Karpas-422 (cell line): ENCODE data around the gene BCL2. TPM values are rescaled to one million over a fixed set of nuclear protein-coding genes. Genes with fewer than 3 reads are reported as not detected.

ENCODE experiments used
- DNase-seq: peaks from one replicate; pipeline ENCODE4 v3.0.0-alpha.2; 2015
- H2AFZ ChIP-seq: fragments of 200-600 bp; sonication (generic); 2 replicates; pipeline ENCODE4 v1.6.1; 2014; ENCODE audit warnings: antibody characterized with exemption, low read length, mixed read lengths
- H3K27ac ChIP-seq: fragments of 200-600 bp; sonication (generic); 2 replicates; pipeline ENCODE4 v1.5.1; 2014; ENCODE audit warnings: mild to moderate bottlenecking, low read length, moderate library complexity
- H3K27me3 ChIP-seq: fragments of 200-600 bp; sonication (generic); 2 replicates; pipeline ENCODE4 v1.6.1; 2014; ENCODE audit warnings: low read length, mixed read lengths
- H3K36me3 ChIP-seq: fragments of 200-600 bp; sonication (generic); 2 replicates; pipeline ENCODE4 v1.6.1; 2014; ENCODE audit warnings: low read length, mixed read lengths; ENCODE audit not compliant: insufficient read depth
- H3K4me1 ChIP-seq: fragments of 200-600 bp; sonication (generic); 2 replicates; pipeline ENCODE4 v1.6.1; 2014; ENCODE audit warnings: mild to moderate bottlenecking, low read length, mixed read lengths
- H3K4me2 ChIP-seq: fragments of 200-600 bp; sonication (generic); 2 replicates; pipeline ENCODE4 v1.6.1; 2014; ENCODE audit warnings: low read length, low read depth, mild to moderate bottlenecking; ENCODE audit not compliant: poor library complexity, severe bottlenecking
- H3K4me3 ChIP-seq: fragments of 200-600 bp; sonication (generic); 2 replicates; pipeline ENCODE4 v1.5.1; 2014; ENCODE audit warnings: mild to moderate bottlenecking, antibody characterized with exemption, low read length, mixed read lengths
- H3K79me2 ChIP-seq: fragments of 200-600 bp; sonication (generic); 2 replicates; pipeline ENCODE4 v1.6.1; 2014; ENCODE audit warnings: mild to moderate bottlenecking, low read length, mixed read lengths
- H3K9ac ChIP-seq: fragments of 200-600 bp; sonication (generic); 2 replicates; pipeline ENCODE4 v1.6.0; 2014; ENCODE audit warnings: low read length
- H3K9me2 ChIP-seq: fragments of 200-600 bp; sonication (generic), shearing (Covaris generic); replicated peaks from 2 replicates; pipeline ENCODE4 v1.6.0; 2014; ENCODE audit warnings: mild to moderate bottlenecking, low read length, moderate library complexity; ENCODE audit not compliant: insufficient read depth
- H3K9me3 ChIP-seq: fragments of 300-700, 200-600 bp; sonication (generic); 2 replicates; pipeline ENCODE4 v1.6.1; 2014; ENCODE audit warnings: low read length, mixed read lengths
- H4K20me1 ChIP-seq: fragments of 200-600 bp; sonication (generic); 2 replicates; pipeline ENCODE4 v1.6.1; 2014; ENCODE audit warnings: mild to moderate bottlenecking, antibody characterized with exemption, low read length, low read depth; ENCODE audit not compliant: insufficient read depth
- total RNA-seq: library from RNA; depleted of rRNA; stranded (reverse); fragments of >200 nt; shearing (Covaris generic); gene quantifications from 2 replicates; pipeline ENCODE4 v1.2.3, GENCODE V29; 2014; ENCODE audit warnings: low replicate concordance

Gene BCL2
- total RNA-seq, 1 experiment from 2014 or later, result 271 TPM

- H3K4me2 ChIP-seq, result no peak overlapping the region
- no peaks in the 10 kb centered on the region for H3K9me2 ChIP-seq
- H3K79me2 ChIP-seq, result peaks cover 93% of the 10 kb centered on the region
- H3K27ac ChIP-seq, result no peak overlapping the region
- no peaks in the 10 kb centered on the region for H3K9me3 ChIP-seq
- H3K36me3 ChIP-seq, result peaks cover 26% of the 10 kb centered on the region; the same call in 1 of the 2 replicates
- H2AFZ ChIP-seq, result no peak overlapping the region
- H3K9ac ChIP-seq, result no peak overlapping the region
- H4K20me1 ChIP-seq, result no peaks in the 10 kb centered on the region; the same call in 1 of the 2 replicates
- H3K4me3 ChIP-seq, result no peak overlapping the region
- no peaks in the 10 kb centered on the region for H3K4me1 ChIP-seq
- H3K27me3 ChIP-seq, result no peaks in the 10 kb centered on the region
- DNase-seq, result no peak
These were observed 66.6 kb downstream of the BCL2 start for GRCh38 chr18:63253014-63253413.

- Histone ChIP-seq H3K4me1 (no peaks in the 10 kb centered on the region), H3K36me3 (peaks cover 5% of the 10 kb centered on the region; the same call in 1 of the 2 replicates), H2AFZ (no peak overlapping the region), H3K9me2 (no peaks in the 10 kb centered on the region), H4K20me1 (no peaks in the 10 kb centered on the region), H3K27me3 (no peaks in the 10 kb centered on the region), H3K79me2 (peaks cover 91% of the 10 kb centered on the region), H3K9ac (no peak overlapping the region), H3K27ac (no peak overlapping the region), H3K4me2 (no peak overlapping the region), H3K4me3 (no peak overlapping the region), H3K9me3 (no peaks in the 10 kb centered on the region)
- no peak for DNase-seq
These were observed 69.8 kb downstream of the BCL2 start for GRCh38 chr18:63249771-63250170.

DNA sequence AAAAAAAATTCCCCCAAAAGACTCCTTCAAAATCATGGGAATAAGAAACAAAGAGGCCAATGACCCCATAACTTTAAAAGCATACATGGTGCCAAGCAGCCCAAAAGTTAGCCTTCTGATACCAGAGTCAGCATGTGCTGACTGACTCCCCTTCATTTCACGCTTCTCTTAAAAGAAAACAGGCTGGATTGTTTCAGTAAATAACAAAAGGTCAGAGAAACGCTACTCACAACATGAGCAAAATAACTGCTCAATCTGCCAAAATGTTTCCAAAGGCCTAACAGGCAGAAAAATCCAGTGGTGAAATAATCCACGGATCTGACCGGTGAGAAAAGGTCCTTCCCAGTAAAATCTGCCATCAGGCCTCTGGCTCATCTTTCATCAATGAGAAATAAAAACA lies 71.6 kb downstream of the BCL2 start:
- H3K4me2 ChIP-seq, result no peak overlapping the region
- peaks cover 4% of the 10 kb centered on the region; the same call in 1 of the 2 replicates for H3K36me3 ChIP-seq
- no peak overlapping the region for H2AFZ ChIP-seq
- H3K27me3 ChIP-seq, result no peaks in the 10 kb centered on the region
- no peaks in the 10 kb centered on the region for H3K9me2 ChIP-seq
- no peaks in the 10 kb centered on the region for H4K20me1 ChIP-seq
- DNase-seq, result no peak
- H3K4me1 ChIP-seq, result no peaks in the 10 kb centered on the region
- peaks cover 88% of the 10 kb centered on the region for H3K79me2 ChIP-seq
- no peak overlapping the region for H3K9ac ChIP-seq
- H3K9me3 ChIP-seq, result no peaks in the 10 kb centered on the region
- H3K4me3 ChIP-seq, result no peak overlapping the region
- H3K27ac ChIP-seq, result no peak overlapping the region

GRCh38 chr18:63247506-63247905 lies 72.1 kb downstream of the BCL2 start:
- no peak overlapping the region for H3K9ac ChIP-seq
- peaks cover 4% of the 10 kb centered on the region; the same call in 1 of the 2 replicates for H3K36me3 ChIP-seq
- H3K79me2 ChIP-seq, result peaks cover 88% of the 10 kb centered on the region
- H2AFZ ChIP-seq, result no peak overlapping the region
- H3K4me1 ChIP-seq, result no peaks in the 10 kb centered on the region
- H4K20me1 ChIP-seq, result no peaks in the 10 kb centered on the region
- no peaks in the 10 kb centered on the region for H3K9me2 ChIP-seq
- DNase-seq, result no peak
- H3K27me3 ChIP-seq, result no peaks in the 10 kb centered on the region
- H3K4me2 ChIP-seq, result no peak overlapping the region
- no peaks in the 10 kb centered on the region for H3K9me3 ChIP-seq
- no peak overlapping the region for H3K4me3 ChIP-seq
- H3K27ac ChIP-seq, result no peak overlapping the region

DNA sequence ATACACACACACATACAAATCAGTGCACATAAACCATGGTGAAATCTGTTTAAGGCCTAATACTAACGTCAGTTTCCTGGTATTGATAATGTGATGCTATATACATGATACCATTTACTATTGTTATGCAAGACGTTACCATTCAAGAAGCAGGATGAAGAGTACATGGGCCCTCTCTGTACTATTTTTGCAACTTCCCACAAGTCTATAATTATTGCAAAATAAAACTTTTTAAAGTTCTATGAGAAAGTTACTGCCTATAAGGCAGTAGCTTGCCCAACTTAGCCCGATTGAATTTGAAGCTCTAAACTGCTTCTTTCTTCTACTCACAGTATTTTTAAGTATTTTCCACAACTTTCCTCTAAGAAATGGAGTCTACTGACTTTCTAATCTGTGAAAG lies 74.0 kb downstream of the BCL2 start:
- Histone ChIP-seq H3K27me3 (no peaks in the 10 kb centered on the region), H3K9ac (no peak overlapping the region), H3K36me3 (peaks cover 20% of the 10 kb centered on the region), H3K9me2 (no peaks in the 10 kb centered on the region), H3K79me2 (peaks cover 92% of the 10 kb centered on the region), H3K4me3 (no peak overlapping the region), H3K27ac (no peak overlapping the region), H4K20me1 (no peaks in the 10 kb centered on the region), H3K4me2 (no peak overlapping the region), H2AFZ (no peak overlapping the region), H3K9me3 (no peaks in the 10 kb centered on the region), H3K4me1 (no peaks in the 10 kb centered on the region)
- DNase-seq, result no peak

DNA sequence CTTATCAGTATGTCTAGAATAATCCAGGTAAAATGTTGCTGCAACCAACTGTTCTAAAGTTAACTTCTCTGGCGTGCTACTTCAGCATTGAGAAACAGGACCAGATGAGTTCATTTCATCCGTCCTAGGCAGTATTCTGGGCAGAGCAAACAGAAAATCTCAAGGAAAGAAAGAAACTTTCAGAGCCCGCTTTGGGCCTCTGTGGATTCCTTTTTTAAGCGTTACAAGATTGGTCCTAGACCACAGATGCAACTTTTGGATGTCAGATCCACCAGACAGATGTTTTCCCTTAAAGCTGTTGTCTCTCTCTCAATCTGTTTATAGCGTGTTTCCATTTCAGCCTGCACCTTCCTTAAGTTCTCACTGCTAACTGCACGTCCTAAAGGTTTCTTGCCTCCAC lies 75.0 kb downstream of the BCL2 start:
- Histone ChIP-seq H3K9me2 (no peaks in the 10 kb centered on the region), H4K20me1 (no peaks in the 10 kb centered on the region), H3K4me1 (no peaks in the 10 kb centered on the region), H3K27ac (no peak overlapping the region), H2AFZ (no peak overlapping the region), H3K9me3 (no peaks in the 10 kb centered on the region), H3K36me3 (peaks cover 27% of the 10 kb centered on the region), H3K27me3 (no peaks in the 10 kb centered on the region), H3K9ac (no peak overlapping the region), H3K4me3 (no peak overlapping the region), H3K4me2 (no peak overlapping the region), H3K79me2 (peaks cover 92% of the 10 kb centered on the region)
- no peak for DNase-seq

DNA sequence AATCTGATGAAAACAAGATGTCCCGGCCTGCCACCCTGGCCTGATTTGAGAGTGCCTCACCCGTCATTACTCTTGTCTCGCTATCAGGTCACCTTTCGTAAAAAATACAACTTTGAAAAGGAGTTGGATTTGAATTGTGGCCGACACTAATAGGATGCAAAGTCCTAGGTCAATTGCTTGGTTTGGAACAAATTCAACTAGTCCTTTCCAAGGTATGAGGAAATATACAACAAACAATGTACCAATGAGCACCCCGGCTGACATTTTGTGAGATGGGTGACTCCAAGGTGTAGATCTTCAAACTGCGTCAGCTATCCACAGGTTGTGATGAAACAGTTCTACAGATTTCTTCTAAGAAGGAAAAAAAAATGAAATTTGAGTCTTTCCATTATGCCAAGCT lies 77.8 kb downstream of the BCL2 start:
- Histone ChIP-seq H3K4me3 (no peak overlapping the region), H3K9ac (no peak overlapping the region), H2AFZ (no peak overlapping the region), H3K27me3 (no peaks in the 10 kb centered on the region), H3K27ac (no peak overlapping the region), H3K4me1 (no peaks in the 10 kb centered on the region), H3K4me2 (no peak overlapping the region), H3K9me2 (no peaks in the 10 kb centered on the region), H3K79me2 (peaks cover 95% of the 10 kb centered on the region), H3K36me3 (peaks cover 41% of the 10 kb centered on the region), H4K20me1 (no peaks in the 10 kb centered on the region), H3K9me3 (no peaks in the 10 kb centered on the region)
- DNase-seq, result no peak

DNA sequence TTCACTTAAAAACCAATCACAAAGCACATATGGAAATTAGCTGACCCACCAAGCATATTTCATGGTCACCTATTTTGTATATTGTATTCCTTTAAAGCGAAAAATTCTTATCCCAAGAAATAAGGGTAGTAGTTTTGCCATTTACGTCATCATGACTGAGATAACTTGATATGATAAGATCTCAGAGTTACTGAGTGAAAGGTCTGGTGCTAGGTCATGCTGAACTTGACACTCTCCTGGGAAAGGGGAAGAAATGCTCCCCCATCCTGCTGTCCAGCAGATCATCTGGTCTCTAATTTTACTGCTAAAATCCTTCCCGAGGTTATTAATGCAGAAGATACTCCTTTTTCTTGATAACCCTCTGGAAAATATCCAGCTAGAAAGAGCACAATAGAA lies 78.3 kb downstream of the BCL2 start:
- Histone ChIP-seq H3K9me2 (no peaks in the 10 kb centered on the region), H3K4me3 (no peak overlapping the region), H3K79me2 (peaks cover 95% of the 10 kb centered on the region), H3K9me3 (no peaks in the 10 kb centered on the region), H3K4me1 (no peaks in the 10 kb centered on the region), H2AFZ (no peak overlapping the region), H3K4me2 (no peak overlapping the region), H4K20me1 (no peaks in the 10 kb centered on the region), H3K27me3 (no peaks in the 10 kb centered on the region), H3K9ac (no peak overlapping the region), H3K36me3 (peaks cover 41% of the 10 kb centered on the region), H3K27ac (no peak overlapping the region)
- no peak for DNase-seq
